ENCODE data around the gene RNGTT.

- no peak for TF ChIP-seq POLR2A (IDR thresholded peaks at IDR 0.05)
- TF ChIP-seq CTCF (IDR thresholded peaks at IDR 0.05) = no peak
Observed at GRCh38 chr6:88730611-88731011, 232.8 kb downstream of the RNGTT start.
